HG03108 (cell line): ENCODE results near the gene RASGRP2.
A peak's percentile ranks its signal among the peaks of the same experiment; 100 is the strongest.

Experiments used
- ATAC-seq: cut with Tn5 transposase; IDR thresholded peaks from one replicate; pipeline ENCODE4 v1.9.1; 2021; ENCODE audit warnings: moderate library complexity; ENCODE audit not compliant: unreplicated experiment

RASGRP2 gene

GRCh38 chr11:64698427-64698826 is 45.5 kb downstream of the RASGRP2 start:
- no peak for ATAC-seq

- no peak for ATAC-seq
Observed at GRCh38 chr11:64697663-64698375, 46.1 kb downstream of the RASGRP2 start.

DNA sequence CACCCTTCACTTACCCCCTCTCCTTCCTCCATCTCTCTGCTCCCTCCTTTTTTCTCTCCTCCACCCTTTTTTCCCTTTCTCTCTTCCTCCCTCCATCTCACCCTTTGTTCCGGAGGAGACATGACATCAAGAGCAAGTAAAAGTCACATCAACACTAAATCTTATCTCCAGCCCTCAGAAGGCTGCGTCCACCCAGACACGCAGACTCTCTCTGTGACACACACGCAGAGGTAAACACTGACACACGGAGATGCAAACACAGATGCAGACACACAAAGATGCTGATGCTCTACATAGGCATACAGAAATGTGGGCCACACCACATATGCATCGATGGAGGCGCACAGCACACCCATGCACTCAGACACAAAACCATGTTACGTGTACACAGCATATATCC is 47.9 kb downstream of the RASGRP2 start:
- ATAC-seq = no peak

GRCh38 chr11:64695548-64695947 is 48.4 kb downstream of the RASGRP2 start:
- ATAC-seq = no peak

DNA sequence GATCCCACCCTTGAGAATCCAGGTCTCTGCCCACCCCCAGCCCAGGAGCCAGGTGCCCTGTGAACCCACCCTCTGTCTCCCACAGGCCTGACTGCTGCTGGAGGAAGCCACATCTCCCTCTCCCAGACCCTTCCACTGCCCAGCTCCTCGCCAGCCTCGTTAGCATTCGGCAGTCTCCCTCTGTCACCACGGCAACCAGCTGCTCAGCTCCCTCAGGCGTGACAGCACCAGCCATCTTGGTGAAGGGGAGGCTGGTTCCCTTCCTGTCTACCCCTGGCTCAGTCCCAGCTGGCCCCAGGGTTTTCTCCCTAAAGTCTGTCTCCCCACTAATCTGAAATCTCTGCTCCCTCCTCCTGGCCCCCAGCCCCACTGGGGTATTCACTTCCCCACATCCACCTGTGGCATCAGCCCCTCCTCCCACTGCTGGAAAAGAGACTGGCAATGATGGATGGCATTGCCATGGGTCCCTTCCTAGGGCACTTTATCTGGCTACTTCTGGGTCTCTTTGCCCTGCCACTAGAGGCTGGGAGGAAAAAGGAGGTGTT is 49.0 kb downstream of the RASGRP2 start:
- peak; percentile 61 for ATAC-seq

- no peak for ATAC-seq
Observed at GRCh38 chr11:64694026-64694755, 49.8 kb downstream of the RASGRP2 start.

DNA sequence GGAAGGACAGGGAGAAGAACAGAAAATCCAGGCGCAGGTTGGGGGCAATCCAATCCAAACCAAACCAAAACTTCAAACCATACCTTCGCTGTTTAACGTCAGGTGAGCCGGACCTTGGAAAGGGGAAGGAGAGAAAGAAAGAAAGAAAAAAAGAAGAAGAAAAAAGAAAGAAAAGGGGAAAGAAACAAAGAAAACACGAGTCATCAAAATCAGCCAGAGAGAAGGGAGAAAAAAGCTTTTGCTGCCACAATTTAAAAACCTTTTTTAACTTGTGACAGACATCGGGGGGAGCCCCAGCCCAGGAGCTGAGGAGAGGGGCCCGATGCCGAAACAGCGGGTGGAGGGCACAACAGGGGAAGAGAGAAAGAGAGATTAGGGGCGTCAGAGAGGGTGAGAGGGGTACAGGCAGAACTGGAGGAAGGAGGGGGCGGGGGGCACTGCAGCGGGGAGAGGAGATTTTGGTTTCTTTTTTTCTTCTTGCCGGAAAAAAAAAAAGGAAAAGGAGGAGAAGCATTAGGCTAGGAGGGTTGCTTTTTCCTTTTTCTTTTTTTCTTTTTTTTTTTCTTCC is 51.1 kb downstream of the RASGRP2 start:
- ATAC-seq = no peak

- no peak for ATAC-seq
Observed at GRCh38 chr11:64691543-64691942, 52.4 kb downstream of the RASGRP2 start.

DNA sequence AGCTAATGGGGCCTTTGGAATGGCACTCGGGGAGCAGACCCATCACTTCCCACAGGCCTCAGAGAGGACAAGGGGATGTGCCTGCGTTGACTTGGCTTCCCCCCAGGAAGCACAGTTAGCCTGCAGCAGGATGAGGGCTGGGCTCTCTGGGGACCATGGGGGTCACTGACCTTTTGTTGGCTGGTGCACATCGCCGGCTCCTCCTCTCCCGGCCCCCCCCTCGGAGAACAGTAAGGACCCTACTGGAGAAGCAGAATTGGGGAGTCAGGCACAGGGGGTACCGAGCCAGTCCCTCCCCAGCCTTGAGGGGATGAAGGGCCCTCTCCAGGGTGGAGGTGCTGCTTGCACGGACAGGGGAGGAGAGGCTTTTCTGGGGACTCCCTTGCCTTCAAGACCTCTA is 53.7 kb downstream of the RASGRP2 start:
- no peak for ATAC-seq

GRCh38 chr11:64688534-64688982 is 55.4 kb downstream of the RASGRP2 start:
- peak; percentile 71 for ATAC-seq

DNA sequence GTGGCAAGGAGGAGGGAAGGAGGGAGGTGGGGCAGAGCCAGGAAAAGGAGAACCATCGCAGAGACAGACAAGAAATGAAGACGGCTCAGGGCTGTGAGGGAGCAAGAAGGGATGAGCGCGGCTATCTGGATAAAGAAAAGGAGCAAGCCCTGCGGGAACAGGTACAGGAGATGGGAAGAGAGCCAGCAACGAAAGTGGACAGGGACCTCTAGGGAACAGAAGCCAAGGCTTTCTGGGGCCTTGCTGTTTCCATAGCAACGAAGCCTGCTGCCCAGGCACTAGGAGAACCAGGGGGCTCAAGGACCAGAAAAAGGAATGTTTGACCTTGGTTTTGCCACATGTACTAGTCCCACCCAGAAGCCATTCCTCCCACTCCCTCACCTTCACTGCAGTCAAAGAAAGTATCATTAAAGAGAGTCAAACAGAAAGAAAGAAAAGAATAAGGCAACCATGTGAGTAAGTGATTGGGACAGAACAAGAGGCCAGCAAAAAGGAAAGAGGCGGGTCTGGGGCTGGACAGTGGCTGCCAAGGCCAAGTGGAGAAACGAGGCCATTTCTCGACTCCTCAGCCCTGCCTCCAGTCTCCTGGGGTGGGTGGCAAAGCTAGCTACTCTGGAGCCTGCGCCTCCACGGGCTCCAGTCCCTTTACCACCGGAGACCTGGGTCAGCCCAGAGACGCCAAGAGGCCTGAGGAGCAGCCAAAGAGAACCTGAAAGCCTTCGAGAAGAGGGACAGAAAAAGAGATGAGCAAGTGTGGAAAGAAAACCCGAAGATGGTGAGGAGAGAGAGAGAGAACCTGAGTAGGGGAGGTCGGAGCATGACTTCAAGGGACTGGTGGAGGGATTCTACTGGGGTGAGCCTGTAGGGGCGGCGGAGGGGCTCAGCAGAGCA is 56.1 kb downstream of the RASGRP2 start:
- no peak for ATAC-seq

GRCh38 chr11:64687204-64687603 is 56.7 kb downstream of the RASGRP2 start:
- no peak for ATAC-seq

- no peak for ATAC-seq
Observed at GRCh38 chr11:64686466-64687170, 57.3 kb downstream of the RASGRP2 start.

DNA sequence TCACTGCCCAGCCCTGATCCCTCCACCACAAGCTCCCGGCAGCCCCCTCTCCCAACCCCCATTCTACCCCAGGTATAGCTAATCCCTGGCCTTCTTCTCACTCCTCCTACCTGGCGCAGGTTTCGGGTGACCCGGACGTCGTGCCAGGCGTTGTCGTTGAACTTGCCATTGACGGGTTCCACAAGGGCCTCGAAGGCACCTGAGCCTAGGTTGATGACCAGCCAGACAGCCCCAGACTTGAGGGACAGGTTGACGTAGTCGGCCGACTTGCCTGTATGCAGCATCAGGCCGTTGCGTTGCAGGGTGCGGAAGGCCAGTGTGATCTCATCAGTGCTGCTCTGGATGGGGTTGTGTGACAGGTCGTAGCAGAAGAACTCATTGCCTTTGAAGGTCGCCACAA is 58.4 kb downstream of the RASGRP2 start:
- no peak for ATAC-seq

DNA sequence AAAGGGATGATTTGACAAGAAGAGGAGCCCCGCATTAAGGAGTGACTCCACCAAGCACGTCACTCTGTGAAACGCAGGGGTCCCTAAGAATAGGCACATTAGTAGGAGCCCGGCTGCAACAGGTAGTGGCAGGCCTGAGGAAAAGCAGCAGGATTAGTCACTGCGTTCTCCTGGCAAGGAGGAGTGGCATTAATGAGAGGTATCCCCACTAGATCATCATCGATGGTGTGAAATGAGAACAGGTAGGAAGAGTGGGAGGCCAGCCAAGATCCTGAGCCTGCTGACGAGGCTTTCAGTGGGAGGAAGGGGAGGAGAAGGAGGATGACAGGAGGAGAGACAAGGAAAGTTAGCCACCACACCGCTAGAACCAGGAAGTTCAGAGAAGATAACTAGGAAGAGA is 59.6 kb downstream of the RASGRP2 start:
- no peak for ATAC-seq

- no peak for ATAC-seq
Observed at GRCh38 chr11:64681171-64681570, 62.8 kb downstream of the RASGRP2 start.

GRCh38 chr11:64679846-64680245 is 64.1 kb downstream of the RASGRP2 start:
- ATAC-seq = no peak

- ATAC-seq = no peak
Observed at GRCh38 chr11:64677441-64678023, 66.4 kb downstream of the RASGRP2 start.
